GM21529 (cell line): ENCODE data around the gene LAPTM5.
A peak's percentile ranks its signal among the peaks of the same experiment; 100 is the strongest.

ENCODE experiments used
- ATAC-seq: cut with Tn5 transposase; IDR thresholded peaks from one replicate; pipeline ENCODE4 v1.9.1; 2021; ENCODE audit not compliant: unreplicated experiment

LAPTM5 gene

GRCh38 chr1:30758121-30758688 is 631 bp upstream of the LAPTM5 start:
- no peak for ATAC-seq

GRCh38 chr1:30756545-30757351 is 826 bp downstream of the LAPTM5 start:
- no peak for ATAC-seq

GRCh38 chr1:30756206-30756544 is 1.4 kb downstream of the LAPTM5 start:
- ATAC-seq, result no peak

GRCh38 chr1:30755746-30756145 is 1.8 kb downstream of the LAPTM5 start:
- ATAC-seq, result no peak

GRCh38 chr1:30755334-30755733 is 2.2 kb downstream of the LAPTM5 start:
- ATAC-seq, result no peak

GRCh38 chr1:30754684-30755171 is 2.8 kb downstream of the LAPTM5 start:
- ATAC-seq, result peak; percentile 38

- ATAC-seq, result no peak
Observed at GRCh38 chr1:30753660-30754123, 3.9 kb downstream of the LAPTM5 start.

GRCh38 chr1:30753118-30753517 is 4.5 kb downstream of the LAPTM5 start:
- no peak for ATAC-seq

- no peak for ATAC-seq
Observed at GRCh38 chr1:30752651-30752908, 5.0 kb downstream of the LAPTM5 start.

GRCh38 chr1:30751830-30752650 is 5.5 kb downstream of the LAPTM5 start:
- no peak for ATAC-seq

GRCh38 chr1:30750731-30751291 is 6.8 kb downstream of the LAPTM5 start:
- no peak for ATAC-seq

- ATAC-seq, result no peak
Observed at GRCh38 chr1:30749691-30750583, 7.6 kb downstream of the LAPTM5 start.

- ATAC-seq, result no peak
Observed at GRCh38 chr1:30748699-30749401, 8.7 kb downstream of the LAPTM5 start.

- ATAC-seq, result no peak
Observed at GRCh38 chr1:30748098-30748698, 9.4 kb downstream of the LAPTM5 start.

GRCh38 chr1:30747033-30748008 is 10.3 kb downstream of the LAPTM5 start:
- no peak for ATAC-seq

GRCh38 chr1:30746212-30747032 is 11.2 kb downstream of the LAPTM5 start:
- no peak for ATAC-seq

GRCh38 chr1:30745834-30746208 is 11.8 kb downstream of the LAPTM5 start:
- no peak for ATAC-seq
